ENCODE results near the gene KLF11.

- no peak for TF ChIP-seq CTCF (IDR thresholded peaks at IDR 0.05)
- TF ChIP-seq POLR2AphosphoS5 (IDR thresholded peaks at IDR 0.05; ENCODE audit: low read depth, low read length): no peak
- TF ChIP-seq RAD21 (IDR thresholded peaks at IDR 0.05; ENCODE audit: low read length): no peak
- TF ChIP-seq EP300 (IDR thresholded peaks at IDR 0.05; ENCODE audit: borderline replicate concordance in 1 of 2, low read depth in 1 of 2, low read length in 1 of 2): no peak
These were observed 39.9 kb upstream of the KLF11 start for GRCh38 chr2:10003206-10004125.
